Glutamatergic neuron (in vitro differentiated cells): ENCODE data around the gene CREB5. TPM values are rescaled to one million over a fixed set of nuclear protein-coding genes. Genes with fewer than 3 reads are reported as not detected.
"Not testable (repeated sequence)": the region's sequence is repeated elsewhere in the genome, so short reads cannot be mapped to it uniquely, and the experiment has no call there.

Experiments
- DNase-seq: peaks from one replicate; pipeline ENCODE4 v3.0.0; 2022
- H3K27ac Mint-ChIP-seq: one replicate; pipeline ENCODE4 v1.8.0; 2020; ENCODE audit warnings: mild to moderate bottlenecking, mixed read lengths, inconsistent platforms; ENCODE audit not compliant: unreplicated experiment
- H3K27me3 Mint-ChIP-seq: one replicate; pipeline ENCODE4 v1.8.0; 2020; ENCODE audit warnings: mild to moderate bottlenecking, moderate library complexity, mixed read lengths, inconsistent platforms; ENCODE audit not compliant: unreplicated experiment
- H3K36me3 Mint-ChIP-seq: one replicate; pipeline ENCODE4 v1.8.0; 2020; ENCODE audit warnings: mild to moderate bottlenecking, mixed read lengths, inconsistent platforms; ENCODE audit not compliant: unreplicated experiment
- H3K4me1 Mint-ChIP-seq: one replicate; pipeline ENCODE4 v1.8.0; 2020; ENCODE audit warnings: mild to moderate bottlenecking, low read depth, mixed read lengths, inconsistent platforms; ENCODE audit not compliant: unreplicated experiment
- H3K4me3 Mint-ChIP-seq: one replicate; pipeline ENCODE4 v1.8.0; 2020; ENCODE audit warnings: mild to moderate bottlenecking, mixed read lengths, inconsistent platforms; ENCODE audit not compliant: unreplicated experiment
- H3K9me3 Mint-ChIP-seq: one replicate; pipeline ENCODE4 v1.8.0; 2020; ENCODE audit warnings: mild to moderate bottlenecking, moderate library complexity, mixed read lengths, inconsistent platforms; ENCODE audit not compliant: unreplicated experiment
- total RNA-seq: library from RNA; stranded (reverse); fragmentation: NEBNext Ultra II Directional; extraction: Animal tissue kit (Norgen Biotek cat#: 25700); gene quantifications from one replicate; pipeline ENCODE4 v1.2.1, GENCODE V29; 2021; ENCODE audit not compliant: unreplicated experiment
- TF ChIP-seq, protein P1 (sequence below): fragments of 200-600 bp; sonication (generic); IDR thresholded peaks from one replicate; pipeline ENCODE4 v1.5.0; 2021; ENCODE audit not compliant: partially characterized antibody, unreplicated experiment

The CREB5 gene
- total RNA-seq, 1 donor from 2014 or later = 50.4 TPM

DNA sequence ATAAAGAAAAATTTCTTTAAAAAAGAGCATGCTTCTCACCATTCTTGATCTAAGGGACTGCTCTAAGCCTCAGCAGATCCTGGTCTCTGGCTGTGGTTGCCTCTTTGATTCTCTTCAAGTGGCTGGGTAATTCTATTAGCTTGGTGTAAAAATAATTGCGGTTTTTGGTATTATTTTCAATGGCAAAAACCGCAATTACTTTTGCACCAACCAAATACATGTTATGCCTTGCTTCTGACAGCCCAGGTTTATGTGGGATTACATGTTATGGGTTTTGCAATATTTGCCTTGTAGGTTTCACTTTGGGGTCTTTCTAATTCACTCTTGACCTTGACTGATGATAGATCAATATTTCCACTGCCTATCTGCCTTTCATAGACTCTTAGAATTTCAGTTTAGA lies 20.0 kb upstream of the CREB5 start:
- Mint-ChIP-seq H3K9me3 (no peaks in the 10 kb centered on the region), H3K27me3 (no peaks in the 10 kb centered on the region), H3K27ac (no peak overlapping the region), H3K4me1 (peaks cover 4% of the 10 kb centered on the region), H3K4me3 (no peak overlapping the region), H3K36me3 (no peaks in the 10 kb centered on the region)
- TF ChIP-seq, protein P1, sequence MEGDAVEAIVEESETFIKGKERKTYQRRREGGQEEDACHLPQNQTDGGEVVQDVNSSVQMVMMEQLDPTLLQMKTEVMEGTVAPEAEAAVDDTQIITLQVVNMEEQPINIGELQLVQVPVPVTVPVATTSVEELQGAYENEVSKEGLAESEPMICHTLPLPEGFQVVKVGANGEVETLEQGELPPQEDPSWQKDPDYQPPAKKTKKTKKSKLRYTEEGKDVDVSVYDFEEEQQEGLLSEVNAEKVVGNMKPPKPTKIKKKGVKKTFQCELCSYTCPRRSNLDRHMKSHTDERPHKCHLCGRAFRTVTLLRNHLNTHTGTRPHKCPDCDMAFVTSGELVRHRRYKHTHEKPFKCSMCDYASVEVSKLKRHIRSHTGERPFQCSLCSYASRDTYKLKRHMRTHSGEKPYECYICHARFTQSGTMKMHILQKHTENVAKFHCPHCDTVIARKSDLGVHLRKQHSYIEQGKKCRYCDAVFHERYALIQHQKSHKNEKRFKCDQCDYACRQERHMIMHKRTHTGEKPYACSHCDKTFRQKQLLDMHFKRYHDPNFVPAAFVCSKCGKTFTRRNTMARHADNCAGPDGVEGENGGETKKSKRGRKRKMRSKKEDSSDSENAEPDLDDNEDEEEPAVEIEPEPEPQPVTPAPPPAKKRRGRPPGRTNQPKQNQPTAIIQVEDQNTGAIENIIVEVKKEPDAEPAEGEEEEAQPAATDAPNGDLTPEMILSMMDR = no peak
- no peak for DNase-seq

DNA sequence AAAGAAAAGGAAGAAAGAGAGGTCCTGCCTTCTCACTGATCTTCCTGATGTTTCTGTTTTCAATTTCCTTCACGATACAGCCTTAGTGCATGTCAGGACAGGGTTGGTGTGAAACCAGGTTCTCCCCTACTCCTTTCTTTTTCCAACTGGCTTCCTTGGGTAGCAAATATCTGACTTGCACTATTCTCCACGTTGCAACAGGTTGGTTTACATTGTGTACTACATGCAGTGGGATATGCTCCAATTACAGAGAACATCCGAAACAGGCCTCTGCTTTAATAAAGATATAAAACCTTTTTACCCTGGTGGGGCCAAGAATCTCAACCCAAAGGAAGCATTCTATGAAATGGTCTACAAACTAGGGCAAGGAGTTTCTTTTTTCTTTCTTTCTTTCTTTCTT lies 16.9 kb upstream of the CREB5 start:
- no peaks in the 10 kb centered on the region for H3K36me3 Mint-ChIP-seq
- TF ChIP-seq, protein P1 = no peak
- no peak overlapping the region for H3K4me3 Mint-ChIP-seq
- no peaks in the 10 kb centered on the region for H3K4me1 Mint-ChIP-seq
- no peaks in the 10 kb centered on the region for H3K27me3 Mint-ChIP-seq
- H3K9me3 Mint-ChIP-seq = peaks cover 2% of the 10 kb centered on the region
- no peak overlapping the region for H3K27ac Mint-ChIP-seq
- no peak for DNase-seq

DNA sequence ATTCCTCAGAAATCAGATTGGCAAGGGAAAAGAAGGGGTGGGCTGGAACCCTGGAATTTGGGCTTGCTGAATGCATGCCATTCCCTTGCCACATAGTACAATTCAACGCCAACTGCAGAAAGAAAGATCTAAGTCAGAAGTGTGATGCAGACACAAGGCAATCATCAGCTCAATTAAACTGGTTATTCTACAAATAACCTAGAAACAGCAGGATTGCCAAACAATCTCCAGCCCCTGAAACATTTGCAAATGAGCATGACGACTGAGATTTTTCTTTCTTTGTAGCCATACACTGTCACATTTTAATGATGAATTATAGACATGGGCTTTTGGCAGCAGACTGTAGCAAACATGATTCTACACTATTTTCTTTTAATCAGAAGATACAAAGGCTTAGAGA lies 16.5 kb upstream of the CREB5 start:
- Mint-ChIP-seq H3K27me3 (no peaks in the 10 kb centered on the region), H3K36me3 (no peaks in the 10 kb centered on the region), H3K9me3 (peaks cover 2% of the 10 kb centered on the region), H3K4me3 (no peak overlapping the region), H3K27ac (no peak overlapping the region), H3K4me1 (no peaks in the 10 kb centered on the region)
- DNase-seq = no peak
- TF ChIP-seq, protein P1 = no peak

DNA sequence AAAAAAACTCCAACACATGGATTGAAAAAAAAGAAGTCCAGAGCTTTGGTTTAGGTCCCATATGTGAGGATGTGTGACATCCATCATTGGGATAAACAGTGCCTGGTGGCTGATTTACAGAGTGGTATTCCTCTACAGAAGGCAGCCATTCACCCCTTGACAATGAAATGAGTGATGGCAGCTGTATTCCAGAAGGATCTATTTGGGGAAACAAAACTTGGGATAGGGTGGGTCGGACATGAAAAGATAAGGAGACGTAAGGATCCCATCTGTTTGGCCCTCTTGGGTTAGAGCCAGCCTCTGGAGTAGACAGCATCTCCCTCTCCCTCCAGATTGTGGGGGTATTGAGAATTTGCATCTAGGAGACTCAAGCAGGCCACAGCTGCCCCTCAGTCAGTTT lies 15.2 kb upstream of the CREB5 start:
- TF ChIP-seq, protein P1 = no peak

DNA sequence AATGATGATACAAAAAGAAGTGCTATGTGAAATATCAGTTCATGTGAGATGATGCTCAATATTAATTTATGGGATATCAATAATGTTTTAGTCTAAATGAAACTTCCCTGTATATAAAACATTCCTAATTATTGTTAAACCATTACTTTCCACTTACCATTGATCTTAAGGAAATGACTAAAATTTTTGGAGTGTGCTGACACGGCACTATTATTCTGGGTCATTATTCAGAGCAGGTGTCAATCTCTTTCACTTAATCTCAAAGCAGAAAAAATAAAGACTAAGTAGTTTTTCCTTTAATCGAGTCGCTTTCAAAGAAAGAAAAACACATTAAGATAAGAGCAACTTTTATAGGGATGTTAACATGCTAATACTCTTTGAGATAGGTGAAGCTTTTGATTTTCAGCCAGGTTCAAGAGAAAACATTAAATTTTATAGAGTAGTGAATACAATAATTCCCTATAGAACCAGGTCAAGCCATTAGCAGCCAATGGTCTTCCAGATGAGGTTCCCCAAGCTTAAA lies 11.4 kb upstream of the CREB5 start:
- TF ChIP-seq, protein P1 = no peak
- peaks cover 2% of the 10 kb centered on the region for H3K9me3 Mint-ChIP-seq
- no peaks in the 10 kb centered on the region for H3K27me3 Mint-ChIP-seq
- no peaks in the 10 kb centered on the region for H3K4me1 Mint-ChIP-seq
- H3K4me3 Mint-ChIP-seq = no peak overlapping the region
- no peak overlapping the region for H3K27ac Mint-ChIP-seq
- DNase-seq = no peak
- H3K36me3 Mint-ChIP-seq = no peaks in the 10 kb centered on the region

More for the DNA sequence above, 15.2 kb upstream of the CREB5 start:
- no peak overlapping the region for H3K4me3 Mint-ChIP-seq
- H3K9me3 Mint-ChIP-seq = peaks cover 2% of the 10 kb centered on the region
- H3K27me3 Mint-ChIP-seq = no peaks in the 10 kb centered on the region
- H3K36me3 Mint-ChIP-seq = no peaks in the 10 kb centered on the region
- no peak overlapping the region for H3K27ac Mint-ChIP-seq
- no peaks in the 10 kb centered on the region for H3K4me1 Mint-ChIP-seq
- no peak for DNase-seq

DNA sequence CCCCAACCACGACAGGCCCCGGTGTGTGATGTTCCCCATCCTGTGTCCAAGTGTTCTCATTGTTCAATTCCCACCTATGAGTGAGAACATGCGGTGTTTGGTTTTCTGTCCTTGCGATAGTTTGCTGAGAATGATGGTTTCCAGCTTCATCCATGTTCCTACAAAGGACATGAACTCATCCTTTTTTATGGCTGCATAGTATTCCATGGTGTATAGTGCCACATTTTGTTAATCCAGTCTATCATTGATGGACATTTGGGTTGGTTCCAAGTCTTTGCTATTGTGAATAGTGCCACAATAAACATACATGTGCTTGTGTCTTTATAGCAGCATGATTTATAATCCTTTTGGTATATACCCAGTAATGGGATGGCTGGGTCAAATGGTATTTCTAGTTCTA lies 10.8 kb upstream of the CREB5 start:
- not testable (repeated sequence) for H3K27me3 Mint-ChIP-seq, H3K4me1 Mint-ChIP-seq, H3K4me3 Mint-ChIP-seq, DNase-seq, H3K36me3 Mint-ChIP-seq, H3K27ac Mint-ChIP-seq, H3K9me3 Mint-ChIP-seq
